NAMALWA (cell line): Measurements from ENCODE around the gene HOXA11.

Experiments
- DNase-seq: peaks from one replicate; pipeline ENCODE4 v3.0.0-alpha.2; 2015; ENCODE audit warnings: low spot score

HOXA11 gene

DNA sequence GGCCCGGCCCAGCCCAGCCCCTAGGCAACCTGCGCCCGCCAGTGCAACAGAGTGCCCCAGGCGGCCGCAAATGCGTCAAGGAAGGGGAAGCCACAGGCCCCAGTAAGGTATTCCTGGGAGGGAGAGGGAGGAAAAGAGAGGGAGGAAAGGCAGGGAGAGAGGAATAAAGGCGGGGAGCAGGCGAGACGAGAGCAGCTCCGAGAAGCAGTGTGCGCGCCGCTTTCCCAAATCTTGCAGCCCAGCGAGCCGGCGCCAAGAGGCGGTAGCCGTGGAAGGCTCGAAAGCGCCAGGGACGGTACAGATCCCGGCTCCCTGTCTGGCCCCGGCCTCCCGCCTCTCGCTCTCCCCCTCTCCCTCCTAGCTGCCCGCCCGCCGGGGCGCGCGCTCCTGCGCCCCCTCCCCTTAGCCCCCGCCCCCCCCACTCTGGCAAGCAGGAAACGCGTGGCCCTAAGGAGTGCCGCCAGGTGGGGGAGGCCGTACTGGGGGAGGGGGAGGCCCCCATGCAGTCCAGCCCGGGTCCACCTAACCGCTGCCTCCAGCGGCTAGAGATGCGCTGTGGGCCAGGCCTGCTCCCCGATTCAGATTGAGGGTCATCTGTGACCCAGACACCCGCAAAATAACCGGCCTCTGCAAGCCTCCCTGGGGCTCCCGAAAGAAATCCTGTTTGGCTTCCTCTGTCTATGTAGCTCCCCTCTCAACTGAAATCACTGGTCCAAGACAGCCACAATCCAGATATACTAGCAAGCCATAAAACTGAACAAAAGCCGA lies 15.2 kb downstream of the HOXA11 start:
- DNase-seq = no peak

DNA sequence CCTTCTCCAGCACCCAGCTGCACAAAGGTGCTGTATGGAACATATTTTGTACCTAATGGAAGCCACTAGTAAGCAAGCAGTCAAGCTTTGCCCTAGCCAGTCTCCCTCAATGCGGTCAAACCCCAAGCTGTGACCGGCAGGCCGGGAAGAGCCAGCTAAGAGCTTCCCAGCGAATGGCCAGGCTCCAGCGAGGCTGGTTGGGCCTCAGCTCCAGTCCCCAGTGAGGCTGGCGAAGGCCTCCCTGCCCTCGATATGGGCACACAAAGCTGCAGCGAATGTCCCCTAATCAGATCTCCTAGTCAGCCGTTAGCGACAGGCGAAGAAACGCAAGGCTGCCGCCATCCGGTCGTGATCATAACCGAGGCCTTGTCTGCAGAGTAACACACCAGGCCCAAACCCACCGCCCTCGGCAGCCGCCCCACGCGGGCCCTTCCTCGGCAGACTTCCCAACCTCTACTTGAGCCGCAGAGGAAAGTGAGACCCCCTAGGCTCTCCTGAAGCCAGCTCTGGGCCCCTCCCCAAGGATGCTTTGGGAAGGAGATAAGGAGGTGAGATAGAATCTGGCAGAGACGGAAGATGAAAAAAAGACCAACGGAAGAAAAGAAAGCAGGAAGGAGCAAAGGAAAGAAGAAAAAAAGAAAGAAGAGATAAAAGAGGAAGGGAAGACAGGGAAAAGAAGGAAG lies 16.6 kb downstream of the HOXA11 start:
- no peak for DNase-seq

DNA sequence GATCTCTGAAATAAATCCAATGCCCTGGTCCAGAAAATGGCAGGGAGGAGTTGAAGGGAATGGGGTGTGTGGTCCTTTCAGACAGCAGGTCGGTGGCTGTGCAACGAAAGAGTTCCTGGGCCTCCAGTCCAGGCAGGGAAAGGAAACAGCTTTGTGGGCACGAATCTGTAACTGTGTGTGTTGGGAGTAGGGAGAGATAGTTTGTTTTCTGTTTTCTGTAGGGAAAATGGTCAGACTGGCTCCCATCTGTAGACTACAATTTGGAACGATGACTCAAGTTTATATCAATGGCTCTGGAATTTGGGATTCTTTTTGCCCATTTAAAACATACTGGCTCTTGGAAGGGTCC lies 17.1 kb downstream of the HOXA11 start:
- DNase-seq = no peak

DNA sequence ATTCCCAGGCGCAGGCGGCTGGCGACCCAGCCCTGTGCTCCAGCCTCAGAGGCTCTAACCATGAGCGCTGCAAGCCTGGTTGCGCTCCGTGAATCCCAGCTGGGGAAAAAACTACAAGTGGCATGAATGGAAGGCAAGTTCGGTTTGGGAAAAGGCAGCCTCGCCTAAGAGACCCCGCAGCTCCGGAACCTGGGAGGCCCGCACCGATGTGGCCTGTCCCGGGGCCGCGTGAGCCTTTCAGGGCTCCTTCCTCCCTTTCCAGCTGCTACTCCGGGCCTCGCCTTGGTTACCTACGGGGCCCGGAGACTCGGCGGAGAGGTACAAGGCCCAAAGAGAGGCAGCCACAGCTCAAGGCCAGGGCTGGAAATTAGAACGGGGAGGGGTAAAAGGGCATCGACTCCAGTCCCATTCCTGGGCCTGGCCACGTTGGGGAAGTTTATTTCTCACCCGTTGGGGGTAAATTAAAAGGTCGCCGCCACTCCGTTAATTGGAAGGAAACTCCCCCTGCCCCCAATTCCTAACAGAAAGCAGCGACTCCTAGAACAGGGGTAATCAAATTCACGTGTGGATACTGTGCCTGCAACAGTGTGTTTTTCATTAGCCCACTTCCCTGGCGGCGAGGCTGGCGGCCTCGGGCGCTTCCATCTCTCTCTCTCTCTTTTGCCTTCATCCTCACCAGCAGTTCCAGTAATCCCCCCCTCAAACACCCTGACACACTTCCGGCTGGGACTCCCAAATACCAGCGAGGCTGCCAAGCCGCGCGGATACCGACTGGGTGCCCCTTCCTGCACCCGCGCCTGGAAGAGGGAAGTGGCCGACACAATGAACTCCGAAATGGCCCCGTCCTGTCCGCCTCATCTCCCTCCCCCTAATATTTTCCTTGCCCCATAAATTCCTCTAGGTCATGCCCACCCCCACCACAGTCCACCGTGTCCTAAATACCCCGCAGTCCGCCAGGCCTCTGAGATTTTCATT lies 18.2 kb downstream of the HOXA11 start:
- DNase-seq = no peak

DNA sequence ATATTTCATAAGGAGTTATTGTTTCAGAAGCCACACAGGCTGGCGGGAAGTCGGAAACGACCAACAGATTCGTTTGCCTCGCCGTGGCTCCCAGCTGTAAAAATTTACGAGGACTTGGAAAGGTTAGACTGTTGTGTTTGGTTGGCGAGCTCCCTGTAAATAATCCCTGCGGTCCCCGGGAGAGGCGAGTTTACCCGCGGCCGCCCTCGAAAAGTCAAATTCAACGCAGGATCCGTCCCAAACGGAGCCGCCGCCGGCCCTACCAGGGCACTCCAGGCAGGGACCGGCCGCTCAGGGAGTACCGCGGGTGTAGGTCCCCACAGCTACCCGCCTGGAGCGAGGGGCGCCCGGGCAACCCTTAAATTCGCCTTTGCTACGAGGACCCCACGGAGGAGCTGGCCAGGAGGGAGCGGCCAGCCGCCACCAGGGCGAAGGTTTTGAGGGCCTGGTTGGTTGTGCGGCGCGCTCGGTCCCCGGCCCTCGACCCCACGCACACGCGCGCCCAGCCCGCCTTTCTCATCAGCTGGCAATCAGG lies 19.0 kb downstream of the HOXA11 start:
- DNase-seq = no peak

DNA sequence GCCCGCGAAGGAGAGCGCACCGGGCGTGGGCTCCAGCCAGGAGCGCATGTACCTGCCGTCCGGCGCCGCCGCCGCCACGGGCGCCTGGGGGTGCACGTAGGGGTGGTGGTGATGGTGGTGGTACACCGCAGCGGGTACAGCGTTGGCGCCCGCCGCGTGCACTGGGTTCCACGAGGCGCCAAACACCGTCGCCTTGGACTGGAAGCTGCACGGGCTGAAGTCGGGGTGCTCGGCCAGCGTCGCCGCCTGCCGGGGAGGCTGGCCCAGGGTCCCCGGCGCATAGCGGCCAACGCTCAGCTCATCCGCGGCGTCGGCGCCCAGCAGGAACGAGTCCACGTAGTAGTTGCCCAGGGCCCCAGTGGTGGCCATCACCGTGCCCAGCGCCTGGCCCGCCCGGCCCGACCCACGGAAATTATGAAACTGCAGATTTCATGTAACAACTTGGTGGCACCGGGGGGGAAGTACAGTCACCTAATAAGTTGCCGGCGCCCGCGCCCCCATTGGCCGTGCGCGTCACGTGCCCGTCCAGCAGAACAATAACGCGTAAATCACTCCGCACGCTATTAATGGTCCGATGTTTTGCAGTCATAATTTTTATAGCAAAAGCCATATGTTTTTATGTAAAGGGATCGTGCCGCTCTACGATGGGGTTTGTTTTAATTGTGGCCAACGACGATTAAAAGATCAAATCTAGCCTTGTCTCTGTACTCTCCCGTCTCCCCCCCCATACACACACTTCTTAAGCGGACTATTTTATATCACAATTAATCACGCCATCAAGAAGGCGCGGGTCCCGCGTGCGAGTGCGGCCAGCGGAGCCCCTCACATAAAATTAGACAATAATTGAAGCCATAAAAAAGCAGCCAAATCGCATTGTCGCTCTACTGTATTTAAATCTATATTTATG lies 19.7 kb downstream of the HOXA11 start, which contains the start of gene HOXA9:
Gene HOXA9 (minus strand): TSS at position 449 of the 907 bp plus-strand sequence. CDS start 80 bp downstream, at position 369.
- no peak for DNase-seq

DNA sequence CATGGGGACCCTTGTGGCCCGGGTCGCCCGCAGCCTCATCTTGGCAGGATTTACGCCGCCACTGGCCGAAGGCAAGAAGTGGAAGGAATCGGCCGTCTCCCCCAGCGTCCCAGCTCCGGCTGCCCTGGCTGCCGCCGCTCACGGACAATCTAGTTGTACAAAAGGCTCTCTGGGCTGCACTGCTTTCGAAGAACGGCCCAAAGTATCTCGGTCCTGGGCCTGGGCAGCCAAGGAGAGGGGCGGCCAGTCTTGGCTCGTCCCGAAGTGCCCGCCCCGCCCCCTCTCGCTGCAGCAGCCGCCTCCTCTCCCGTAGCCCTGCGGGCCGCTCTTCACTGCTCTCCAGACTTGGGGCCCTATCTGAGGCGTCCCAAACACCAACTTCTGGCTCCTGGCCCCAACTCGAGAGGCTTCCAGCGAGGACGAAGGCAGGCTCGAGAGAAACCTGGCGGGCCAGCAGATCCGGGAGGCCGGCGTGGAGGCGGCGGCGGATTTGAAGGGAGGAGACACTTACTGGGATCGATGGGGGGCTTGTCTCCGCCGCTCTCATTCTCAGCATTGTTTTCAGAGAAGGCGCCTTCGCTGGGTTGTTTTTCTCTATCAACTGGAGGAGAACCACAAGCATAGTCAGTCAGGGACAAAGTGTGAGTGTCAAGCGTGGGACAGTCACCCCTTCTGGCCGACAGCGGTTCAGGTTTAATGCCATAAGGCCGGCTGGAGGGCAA lies 20.5 kb downstream of the HOXA11 start:
- no peak for DNase-seq

DNA sequence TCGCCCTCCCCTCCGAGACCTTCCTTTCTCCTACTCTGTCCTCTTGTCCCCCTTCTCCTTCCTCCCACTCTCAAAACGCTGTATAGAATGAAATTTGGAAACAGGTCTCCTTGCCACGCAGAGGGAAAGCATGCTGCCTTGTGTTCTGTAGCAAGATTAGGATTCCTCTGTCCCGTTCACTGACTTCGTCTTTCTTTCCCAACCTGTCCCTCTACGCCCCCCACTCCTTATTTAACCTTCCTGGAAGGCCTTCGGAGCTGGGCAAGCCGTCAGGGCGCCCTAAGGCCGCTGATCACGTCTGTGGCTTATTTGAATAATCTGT lies 21.0 kb downstream of the HOXA11 start:
- no peak for DNase-seq

DNA sequence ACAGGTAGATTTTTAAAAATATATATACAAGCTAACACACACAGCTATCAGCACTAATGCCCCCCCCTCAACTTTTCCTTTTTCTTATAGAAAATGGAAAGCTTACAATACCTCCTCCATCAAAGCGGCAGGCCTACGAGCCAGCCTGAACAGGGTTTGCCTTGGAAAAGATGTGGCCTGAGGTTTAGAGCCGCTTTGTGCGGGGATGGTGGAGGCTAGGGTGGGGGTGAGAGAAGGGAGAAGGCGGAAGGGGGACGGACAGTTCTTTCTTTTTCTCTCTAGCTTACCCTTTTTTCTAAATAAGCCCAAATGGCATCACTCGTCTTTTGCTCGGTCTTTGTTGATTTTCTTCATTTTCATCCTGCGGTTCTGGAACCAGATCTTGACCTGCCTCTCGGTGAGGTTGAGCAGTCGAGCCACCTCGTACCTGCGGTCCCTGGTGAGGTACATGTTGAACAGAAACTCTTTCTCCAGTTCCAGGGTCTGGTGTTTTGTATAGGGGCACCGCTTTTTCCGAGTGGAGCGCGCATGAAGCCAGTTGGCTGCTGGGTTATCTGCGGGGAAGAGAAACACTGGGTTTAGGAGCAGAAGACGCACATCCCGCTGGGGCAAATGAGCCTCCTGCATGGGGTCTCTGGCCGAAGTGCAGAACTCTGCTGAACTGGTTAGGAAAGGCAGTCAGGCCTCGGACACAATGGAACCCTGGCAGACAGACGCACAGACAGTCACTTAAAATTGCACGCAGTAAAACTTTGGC lies 21.6 kb downstream of the HOXA11 start:
- no peak for DNase-seq

DNA sequence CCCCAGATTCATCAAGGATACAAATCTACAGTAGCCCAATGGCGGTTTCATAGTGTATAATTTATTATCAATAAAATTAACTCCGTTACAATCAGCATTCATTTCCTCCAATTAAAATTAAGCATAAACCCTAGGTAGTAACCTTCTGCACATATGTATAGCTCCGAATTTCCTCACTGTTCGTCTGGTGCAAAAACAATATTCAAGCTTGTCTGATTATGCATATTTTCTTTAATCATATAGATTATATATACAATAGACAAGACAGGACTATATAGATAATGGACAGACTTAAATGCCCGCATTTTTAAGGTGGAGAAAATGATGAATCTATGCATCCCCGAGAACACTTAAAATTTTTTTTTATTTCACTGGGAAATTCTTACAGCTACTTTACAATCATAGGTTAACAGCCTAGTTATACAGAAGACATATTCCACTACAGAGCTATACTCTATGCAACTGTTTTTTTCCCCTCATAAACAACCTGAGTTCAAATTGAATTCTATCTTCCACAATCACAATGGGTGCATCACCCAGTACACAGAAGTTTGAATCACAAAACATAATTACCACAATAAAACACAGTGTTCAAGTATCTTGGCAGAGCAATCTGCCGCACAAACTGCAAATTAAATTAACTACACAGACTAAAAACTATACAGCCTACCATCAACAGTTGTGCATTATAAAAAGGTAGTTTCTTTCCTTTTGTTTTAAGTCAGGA lies 22.3 kb downstream of the HOXA11 start:
- no peak for DNase-seq

DNA sequence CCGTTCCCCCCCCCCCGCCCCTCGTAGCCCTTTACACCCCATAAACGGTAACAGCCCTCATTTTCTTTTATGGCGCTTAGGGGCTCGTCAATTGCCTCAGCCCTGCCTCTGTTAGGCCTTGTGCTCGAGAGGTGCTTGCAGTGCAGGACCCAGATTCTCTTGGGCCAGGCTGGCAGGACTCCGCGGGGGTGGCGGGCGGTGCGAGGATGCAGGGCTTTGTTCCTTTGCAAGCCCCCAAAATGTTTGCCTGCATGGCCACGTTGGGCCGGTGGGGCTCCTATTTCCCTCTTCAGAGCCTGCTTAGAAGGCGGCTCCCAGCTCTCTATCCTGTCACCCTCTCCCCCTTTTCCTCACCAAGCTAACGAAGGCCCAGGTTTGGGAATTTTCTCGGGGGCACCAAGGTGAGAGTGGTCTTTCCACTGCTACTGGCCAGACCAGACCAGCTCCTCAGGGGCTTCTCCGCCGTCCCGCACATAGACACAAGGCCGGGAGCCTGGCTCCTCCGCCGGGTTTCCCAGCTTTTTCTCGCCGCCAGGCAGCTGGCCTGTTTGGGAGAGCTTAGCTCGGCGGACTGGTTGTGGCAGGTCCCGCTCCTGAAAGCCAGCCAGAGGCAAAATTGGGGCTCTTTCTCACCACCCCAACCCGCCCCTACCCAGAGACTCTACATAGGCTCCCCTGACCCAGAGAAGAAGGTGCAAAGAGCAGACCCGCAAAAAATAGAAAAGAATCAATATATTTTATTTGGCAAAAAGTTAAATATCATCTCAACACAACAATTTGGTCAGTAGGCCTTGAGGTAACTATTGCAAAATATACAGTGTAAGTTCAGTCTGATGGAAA lies 23.1 kb downstream of the HOXA11 start:
- DNase-seq = no peak

DNA sequence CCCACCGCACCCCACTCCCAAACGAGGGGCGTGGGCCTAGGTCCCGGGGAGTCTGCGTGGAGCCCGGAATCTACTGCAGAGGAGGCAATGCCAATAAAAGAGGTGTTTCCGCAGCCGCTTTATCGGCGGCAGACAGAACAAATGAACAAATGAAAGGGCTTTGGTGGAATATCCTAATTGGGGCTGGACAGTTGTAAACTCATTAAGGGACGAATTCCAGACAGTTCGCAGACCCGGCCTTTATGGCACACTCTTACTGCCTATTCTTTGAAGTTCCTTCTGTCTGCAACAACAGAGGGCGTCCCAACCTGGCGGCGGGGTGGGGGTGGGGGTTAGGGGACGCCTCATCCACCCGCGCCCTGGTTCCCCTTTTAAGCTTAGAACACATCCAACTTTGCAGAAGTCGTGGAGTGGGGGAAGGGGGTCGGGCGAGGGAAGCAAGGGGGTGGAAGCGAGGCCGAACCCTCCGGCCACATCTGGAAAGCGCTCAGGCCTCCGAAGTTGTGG lies 23.8 kb downstream of the HOXA11 start:
- no peak for DNase-seq

DNA sequence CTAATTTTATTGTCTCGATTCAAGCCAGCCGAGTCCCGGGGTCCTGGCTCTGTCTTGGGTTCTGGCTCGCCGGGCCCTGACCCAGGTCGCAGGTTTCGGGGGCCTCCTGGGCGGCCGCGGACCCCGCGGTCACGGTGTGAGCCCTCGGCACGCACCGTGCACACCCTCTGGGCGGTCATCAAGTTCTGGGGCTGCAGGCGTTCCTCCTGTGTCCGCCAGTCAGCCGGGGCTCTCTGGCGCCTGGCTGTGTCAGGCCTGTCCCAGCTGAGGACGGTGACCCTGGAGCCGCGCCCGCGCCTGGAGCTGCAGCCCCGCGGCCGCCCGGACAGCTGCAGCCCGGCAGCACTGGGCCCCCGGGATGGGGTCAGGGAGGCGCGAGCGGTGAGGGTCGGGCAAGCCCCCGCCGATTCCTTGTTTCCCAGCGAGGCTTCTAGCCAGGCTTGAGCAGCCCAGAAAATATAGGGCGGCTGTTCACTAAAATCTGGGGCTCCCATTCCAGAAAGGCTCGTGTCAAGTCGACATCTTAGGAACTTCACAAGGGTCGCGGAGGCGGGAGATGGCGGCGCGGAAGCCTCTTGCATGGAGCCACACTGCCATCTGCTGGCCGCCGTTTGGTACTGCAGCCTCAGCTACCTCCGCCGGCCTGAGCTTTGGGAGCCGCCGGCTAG lies 24.4 kb downstream of the HOXA11 start:
- peak; percentile 91 for DNase-seq

DNA sequence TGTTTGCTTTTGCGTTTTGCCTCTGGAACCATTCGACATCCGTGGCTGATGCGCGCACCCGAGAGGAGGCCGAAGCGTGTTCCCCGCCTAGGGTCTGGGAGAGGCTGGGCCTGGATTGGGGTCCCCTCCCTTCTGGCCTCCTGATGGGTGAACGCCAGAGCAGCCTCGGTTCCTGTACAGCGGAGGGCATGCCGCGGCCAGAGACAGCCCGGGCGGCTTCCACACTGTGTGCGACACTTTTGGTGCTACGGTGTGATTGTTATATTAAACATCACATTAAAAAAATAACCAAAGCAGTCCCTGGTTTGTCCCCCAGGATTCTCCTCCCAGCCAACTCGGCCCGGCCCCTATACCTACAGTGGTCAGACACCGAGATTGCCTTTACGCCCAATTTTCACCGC lies 24.9 kb downstream of the HOXA11 start:
- DNase-seq = no peak

DNA sequence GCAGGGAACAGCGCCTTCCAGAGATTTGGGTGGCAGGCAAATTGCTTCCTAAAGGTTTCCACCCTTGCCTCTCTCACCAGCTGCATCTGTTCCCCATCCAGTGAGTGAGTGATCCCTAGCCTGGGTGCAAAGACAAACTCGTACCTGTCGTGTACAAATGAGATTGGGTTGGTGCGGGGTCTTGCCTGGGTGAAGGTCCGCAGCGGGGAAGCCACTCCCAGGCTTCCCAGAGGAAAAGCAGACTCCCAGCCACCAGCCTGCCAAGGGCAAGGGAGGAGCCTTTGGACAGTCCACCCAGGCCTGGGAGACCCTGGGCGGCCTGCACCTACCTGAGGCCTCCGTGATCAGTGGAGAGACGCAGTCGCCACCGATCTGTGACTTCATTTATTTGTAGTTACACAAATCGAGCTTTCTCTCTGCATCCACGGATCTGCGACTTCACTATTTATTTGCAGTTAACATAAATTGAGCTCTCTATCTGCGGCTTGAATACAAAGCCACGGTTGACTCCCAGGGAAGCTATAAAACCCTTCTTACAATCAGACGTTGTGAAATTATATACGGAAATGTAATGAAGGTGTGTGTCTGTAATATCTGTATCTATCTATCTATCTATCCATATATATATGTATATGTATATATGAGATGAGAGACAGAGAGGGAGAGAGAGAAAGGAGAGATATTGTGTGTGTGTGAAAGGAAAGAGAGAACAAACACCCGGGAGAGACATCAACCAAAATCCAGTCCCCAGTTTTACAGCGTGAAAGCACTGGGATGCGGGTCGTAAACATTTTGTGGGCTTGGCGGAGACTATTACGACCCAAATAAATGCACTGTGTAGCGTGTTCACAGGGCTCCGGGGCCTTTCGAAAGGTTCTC lies 25.5 kb downstream of the HOXA11 start:
- DNase-seq = no peak

DNA sequence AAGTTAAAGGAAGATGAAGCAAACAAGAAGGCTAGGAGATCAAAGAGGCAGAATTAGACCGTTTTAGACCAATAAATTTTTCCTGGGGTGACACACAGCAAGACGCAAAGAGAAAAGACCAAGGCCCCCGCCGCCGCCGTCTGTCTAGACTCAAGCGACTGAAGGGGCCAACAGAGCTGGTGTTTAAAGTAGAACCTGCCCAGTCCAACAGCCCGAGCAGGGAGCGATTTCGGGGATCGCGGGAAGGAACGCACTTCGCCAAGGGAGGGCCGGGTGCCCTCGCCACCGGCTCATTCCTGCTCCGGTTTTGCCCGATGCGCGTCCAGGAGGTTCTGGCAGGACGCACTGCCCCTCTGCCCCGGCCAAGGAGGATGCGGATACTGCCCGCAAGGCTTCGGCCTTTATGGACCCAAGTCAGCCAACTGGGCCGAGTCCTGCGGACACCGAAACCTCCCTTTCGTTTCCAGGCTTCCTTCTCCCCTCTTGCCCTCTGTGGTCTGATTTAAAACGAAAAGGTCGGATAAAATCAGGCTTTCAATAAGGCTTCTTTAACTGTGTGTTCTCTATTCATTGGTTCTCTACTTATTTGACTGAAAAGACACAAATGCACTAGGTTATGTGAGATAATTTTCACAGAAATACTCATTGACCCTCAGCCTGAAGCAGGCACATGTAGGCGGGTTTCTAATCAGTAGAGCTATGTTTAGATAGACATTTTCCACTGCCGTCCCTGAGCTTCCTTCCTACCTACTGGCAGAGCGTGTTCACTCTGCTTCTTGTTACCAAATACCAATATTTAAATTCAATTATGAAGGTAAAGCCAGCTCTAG lies 26.4 kb downstream of the HOXA11 start:
- no peak for DNase-seq
